NCI-H2107 (cell line): ENCODE measurements around the gene TMUB1.

Experiments
- DNase-seq: peaks from one replicate; lab custom pipeline; 2025; lab: John Stamatoyannopoulos, UW

The TMUB1 gene

GRCh38 chr7:151068069-151068773, 15.1 kb downstream of the TMUB1 start:
- no peak for DNase-seq

DNA sequence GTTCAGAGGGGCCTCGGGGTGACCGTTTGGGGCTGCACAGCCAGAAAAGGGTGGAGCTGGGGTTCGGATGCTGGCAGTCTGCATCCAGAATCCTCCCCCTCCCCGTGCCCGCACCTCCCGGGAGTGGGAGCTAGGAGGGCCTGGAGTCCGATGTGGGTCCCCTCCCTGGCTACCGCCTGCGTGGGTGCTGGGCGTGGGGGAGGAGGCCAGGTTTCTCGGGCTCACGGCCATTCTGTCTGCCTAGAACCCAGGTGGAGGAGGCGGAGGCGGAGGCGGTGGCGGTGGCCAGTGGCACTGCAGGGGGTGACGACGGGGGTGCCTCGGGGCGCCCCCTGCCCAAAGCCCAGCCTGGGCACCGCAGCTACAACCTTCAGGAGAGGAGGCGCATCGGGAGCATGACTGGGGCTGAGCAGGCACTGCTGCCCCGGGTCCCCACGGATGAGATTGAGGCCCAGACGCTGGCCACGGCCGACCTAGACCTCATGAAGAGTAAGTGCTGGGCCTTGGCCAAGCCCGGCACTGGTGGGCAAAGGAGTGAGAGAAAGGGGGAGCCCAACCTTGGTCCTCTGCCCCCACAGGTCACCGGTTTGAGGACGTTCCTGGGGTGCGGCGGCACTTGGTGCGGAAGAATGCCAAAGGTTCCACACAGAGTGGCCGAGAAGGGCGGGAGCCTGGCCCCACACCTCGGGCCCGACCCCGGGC, 16.9 kb downstream of the TMUB1 start:
- DNase-seq = no peak

- no peak for DNase-seq
These were observed 17.8 kb downstream of the TMUB1 start for GRCh38 chr7:151065516-151065915.

DNA sequence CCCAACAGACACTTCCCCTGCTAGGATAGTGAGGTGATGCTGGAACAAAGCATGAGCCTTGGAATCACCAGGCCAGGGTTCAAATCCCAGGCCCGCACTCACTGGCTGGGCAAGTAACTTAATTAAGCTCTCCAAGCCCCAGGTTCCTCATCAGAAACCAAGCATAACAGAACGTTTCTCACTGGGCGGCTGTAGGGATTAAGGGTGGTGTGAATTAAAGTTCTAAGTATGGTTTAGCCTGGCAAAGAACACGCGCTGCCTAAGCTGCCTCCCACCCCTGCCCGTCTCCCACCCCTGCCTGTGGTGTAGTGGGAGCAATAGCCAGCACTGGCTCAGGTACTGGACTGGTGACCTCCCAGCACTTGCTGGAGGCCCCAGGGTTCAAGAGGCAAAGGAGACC, 18.3 kb downstream of the TMUB1 start:
- DNase-seq = no peak

GRCh38 chr7:151064454-151064853, 18.8 kb downstream of the TMUB1 start:
- DNase-seq = no peak

DNA sequence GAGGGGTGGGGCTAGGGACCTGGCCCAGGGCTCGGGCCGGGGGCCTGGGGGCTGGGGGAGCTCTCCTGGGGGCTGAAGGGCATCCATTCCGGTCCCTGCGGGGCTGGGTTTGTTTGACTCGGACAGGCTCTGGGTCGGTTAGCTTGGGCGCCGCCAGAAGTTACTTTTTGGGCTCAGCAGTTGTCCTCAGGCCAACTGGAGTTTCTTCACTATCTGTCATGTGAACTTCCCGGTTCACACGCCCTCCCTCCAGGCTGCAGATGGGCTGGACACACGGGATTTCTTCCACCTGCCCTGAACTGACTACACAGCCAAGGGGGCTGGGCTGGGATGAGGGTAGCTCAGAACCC, 20.1 kb downstream of the TMUB1 start:
- DNase-seq = no peak

- no peak for DNase-seq
These were observed 20.7 kb downstream of the TMUB1 start for GRCh38 chr7:151062399-151063211.

- no peak for DNase-seq
These were observed 21.2 kb downstream of the TMUB1 start for GRCh38 chr7:151062111-151062398.

GRCh38 chr7:151061213-151062110, 21.8 kb downstream of the TMUB1 start:
- no peak for DNase-seq

DNA sequence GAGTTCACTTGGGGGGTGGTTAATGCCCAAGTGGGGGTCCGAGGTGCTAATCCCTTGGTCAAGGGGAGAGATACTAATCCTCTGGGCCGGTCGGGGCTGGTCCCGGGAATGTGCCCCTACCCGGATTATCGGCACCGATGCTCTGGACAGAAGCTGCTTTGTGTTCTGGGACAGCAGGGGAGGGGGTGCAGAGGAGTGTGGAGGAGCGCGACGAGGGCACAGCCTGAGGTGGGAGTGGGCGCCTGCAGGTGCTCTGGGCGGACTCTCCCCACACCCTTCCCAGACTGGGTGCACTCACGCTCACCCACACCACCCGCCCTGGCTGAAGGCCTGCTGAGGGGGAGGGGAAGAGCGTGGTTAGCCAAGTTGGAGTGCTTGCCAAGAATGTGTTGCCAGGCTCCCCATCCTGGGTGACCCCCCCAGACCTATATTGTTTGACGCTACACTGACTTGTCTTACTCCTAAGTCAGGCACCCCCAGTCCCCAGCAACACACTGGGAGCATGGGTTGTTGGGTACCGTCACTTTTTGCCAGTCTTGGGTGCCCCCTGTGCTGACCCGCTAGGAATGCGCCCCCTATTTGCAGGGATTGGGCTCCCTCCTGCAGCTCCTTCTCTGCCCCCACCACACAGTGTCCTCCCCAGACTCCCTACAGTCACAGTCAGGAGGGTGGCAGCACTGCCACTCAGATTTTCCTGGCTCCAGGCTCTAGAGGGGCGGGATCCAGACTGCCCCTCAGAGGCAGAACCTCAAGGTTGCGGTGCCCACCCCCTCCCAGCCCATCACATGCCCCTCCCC, 22.7 kb downstream of the TMUB1 start:
- DNase-seq = no peak

GRCh38 chr7:151060113-151060415, 23.2 kb downstream of the TMUB1 start:
- no peak for DNase-seq

- DNase-seq = peak; percentile 28
These were observed 23.8 kb downstream of the TMUB1 start, which contains the start of gene SLC4A2 for GRCh38 chr7:151059367-151060112. TSS of gene SLC4A2 (plus strand) at chr7:151059589. CDS start at chr7:151061988, 2,399 bp downstream.

- no peak for DNase-seq
These were observed 24.4 kb downstream of the TMUB1 start for GRCh38 chr7:151058781-151059366.

GRCh38 chr7:151057989-151058780, 25.1 kb downstream of the TMUB1 start:
- peak; percentile 98 for DNase-seq

DNA sequence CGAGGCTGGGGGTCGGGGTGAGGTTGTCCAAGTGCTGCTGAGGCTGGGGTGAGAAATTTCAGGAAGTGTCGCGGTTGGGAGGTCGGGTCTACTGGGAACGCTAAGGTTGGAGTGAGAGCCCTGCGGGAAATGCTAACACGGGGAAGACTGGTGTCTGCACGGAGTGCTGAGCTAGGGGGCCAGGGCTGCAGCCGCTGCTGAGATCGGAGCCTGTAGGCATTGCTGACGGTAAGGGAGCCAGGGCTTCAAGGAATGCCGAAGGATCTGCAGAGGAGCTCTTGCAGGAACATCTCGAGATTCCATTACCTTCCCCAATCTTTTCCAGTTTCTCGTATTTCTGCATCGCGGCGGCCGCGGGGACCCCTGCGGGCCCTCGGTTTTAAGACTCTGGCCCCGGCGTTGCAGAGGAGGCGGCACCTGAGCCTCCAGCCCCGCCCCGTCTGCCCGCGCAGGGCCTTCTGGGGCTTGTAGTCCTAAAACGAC, 25.7 kb downstream of the TMUB1 start, which contains the start of gene CDK5:
Gene CDK5 (minus strand): TSS at position 392 of the 483 bp plus-strand sequence. CDS start 49 bp downstream, at position 343.
- no peak for DNase-seq

GRCh38 chr7:151056666-151057505, 26.4 kb downstream of the TMUB1 start:
- no peak for DNase-seq

GRCh38 chr7:151056283-151056665, 27.0 kb downstream of the TMUB1 start:
- DNase-seq = no peak

- no peak for DNase-seq
These were observed 29.5 kb downstream of the TMUB1 start for GRCh38 chr7:151053751-151054150.
